Spinal cord (tissue), 10 donors: ENCODE results near the gene MYO6. TPM values are rescaled to one million over a fixed set of nuclear protein-coding genes. Genes with fewer than 3 reads are reported as not detected.

Experiments used
- DNase-seq, 6 donors: peaks; one replicate each; pipeline versions ENCODE4 v3.0.0 to v3.0.0-alpha.2; 2013 to 2015; ENCODE audit warnings: low spot score in 6 of 6, low read depth in 4 of 6
- H3K27ac ChIP-seq: one replicate; pipeline ENCODE4 v1.5.1; 2013; ENCODE audit warnings: low read depth, low read length, control low read depth
- H3K27me3 ChIP-seq: one replicate; pipeline ENCODE4 v1.6.1; 2013; ENCODE audit warnings: low read length; ENCODE audit not compliant: control insufficient read depth, insufficient read depth
- H3K36me3 ChIP-seq: one replicate; pipeline ENCODE4 v1.6.1; 2013; ENCODE audit warnings: low read length; ENCODE audit not compliant: control insufficient read depth, insufficient read depth
- H3K4me1 ChIP-seq: one replicate; pipeline ENCODE4 v1.6.1; 2013; ENCODE audit warnings: low read length; ENCODE audit not compliant: control insufficient read depth, insufficient read depth
- H3K4me3 ChIP-seq: one replicate; pipeline ENCODE4 v1.5.1; 2013; ENCODE audit warnings: low read depth, low read length, control low read depth
- H3K9me3 ChIP-seq: one replicate; pipeline ENCODE4 v1.6.1; 2013; ENCODE audit warnings: low read length; ENCODE audit not compliant: control insufficient read depth, insufficient read depth
- WGBS: methylation state at CpG from one replicate; pipeline ENCODE4 v1.1.5; 2013; ENCODE audit warnings: missing lambda C conversion rate; ENCODE audit not compliant: insufficient coverage; 5-methylcytosine and 5-hydroxymethylcytosine counted together
- polyA plus RNA-seq, 2 donors: library from polyadenylated mRNA; unstranded; fragments of 120-200 nt; gene quantifications; one replicate each; pipeline ENCODE4 v1.2.1, GENCODE V29; 2013; ENCODE audit not compliant: insufficient read length in 2 of 2
- total RNA-seq, 2 donors: library from RNA; depleted of rRNA in 1 of 2; stranded (reverse); fragments of 120-200 nt in 1 of 2; fragments of >200 nt in 1 of 2; gene quantifications; one replicate each; pipeline versions ENCODE4 v1.2.3 to v1.2.4, GENCODE V29; 2013 to 2014
- donor health status: healthy.

Gene MYO6
- total and polyA plus RNA-seq, 4 donors: 25.5 to 38.5 (median 29.8) TPM

- WGBS: 80% methylated on average over 8 of the region's 8 CpGs
- Histone ChIP-seq H3K9me3 (no peaks in the 10 kb centered on the region), H3K27me3 (no peaks in the 10 kb centered on the region), H3K4me3 (no peak overlapping the region), H3K27ac (no peak overlapping the region), H3K4me1 (peaks cover 7% of the 10 kb centered on the region), H3K36me3 (peaks cover 3% of the 10 kb centered on the region)
- DNase-seq: no peak
These were observed 64.6 kb downstream of the MYO6 start for GRCh38 chr6:75813476-75814250.

- Histone ChIP-seq H3K36me3 (peaks cover 3% of the 10 kb centered on the region), H3K27me3 (no peaks in the 10 kb centered on the region), H3K27ac (no peak overlapping the region), H3K4me1 (peaks cover 7% of the 10 kb centered on the region), H3K9me3 (no peaks in the 10 kb centered on the region), H3K4me3 (no peak overlapping the region)
- DNase-seq: no peak
- no CpG with 5 or more reads among the region's 1 CpG for WGBS
These were observed 66.7 kb downstream of the MYO6 start for GRCh38 chr6:75815756-75816155.

GRCh38 chr6:75818098-75818855, 69.2 kb downstream of the MYO6 start:
- Histone ChIP-seq H3K27me3 (no peaks in the 10 kb centered on the region), H3K4me1 (peaks cover 6% of the 10 kb centered on the region), H3K27ac (no peak overlapping the region), H3K9me3 (no peaks in the 10 kb centered on the region), H3K36me3 (peaks cover under 1% of the 10 kb centered on the region), H3K4me3 (no peak overlapping the region)
- no peak for DNase-seq
- no CpG with 5 or more reads among the region's 1 CpG for WGBS

- Histone ChIP-seq H3K27me3 (no peaks in the 10 kb centered on the region), H3K4me3 (no peak overlapping the region), H3K4me1 (no peaks in the 10 kb centered on the region), H3K9me3 (no peaks in the 10 kb centered on the region), H3K27ac (no peak overlapping the region), H3K36me3 (no peaks in the 10 kb centered on the region)
- 100% methylated on average over 3 of the region's 5 CpGs for WGBS
- no peak for DNase-seq
These were observed 70.9 kb downstream of the MYO6 start for GRCh38 chr6:75819776-75820487.

GRCh38 chr6:75824160-75824559, 75.1 kb downstream of the MYO6 start:
- Histone ChIP-seq H3K4me1 (no peaks in the 10 kb centered on the region), H3K27ac (no peak overlapping the region), H3K36me3 (no peaks in the 10 kb centered on the region), H3K4me3 (no peak overlapping the region), H3K9me3 (no peaks in the 10 kb centered on the region), H3K27me3 (no peaks in the 10 kb centered on the region)
- DNase-seq: peak in 2 of 6 donors; percentile 8 to 11

GRCh38 chr6:75827163-75827562, 78.1 kb downstream of the MYO6 start:
- Histone ChIP-seq H3K36me3 (no peaks in the 10 kb centered on the region), H3K9me3 (no peaks in the 10 kb centered on the region), H3K27ac (no peak overlapping the region), H3K27me3 (no peaks in the 10 kb centered on the region), H3K4me3 (no peak overlapping the region), H3K4me1 (no peaks in the 10 kb centered on the region)
- 100% methylated on average over 1 of the region's 1 CpG for WGBS
- no peak for DNase-seq

GRCh38 chr6:75830959-75831885, 82.2 kb downstream of the MYO6 start:
- Histone ChIP-seq H3K4me3 (no peak overlapping the region), H3K9me3 (no peaks in the 10 kb centered on the region), H3K27ac (no peak overlapping the region), H3K27me3 (no peaks in the 10 kb centered on the region), H3K36me3 (peaks cover 4% of the 10 kb centered on the region), H3K4me1 (no peaks in the 10 kb centered on the region)
- WGBS: 95% methylated on average over 7 of the region's 12 CpGs
- no peak for DNase-seq

- Histone ChIP-seq H3K27me3 (no peaks in the 10 kb centered on the region), H3K27ac (no peak overlapping the region), H3K9me3 (no peaks in the 10 kb centered on the region), H3K4me3 (no peak overlapping the region), H3K36me3 (peaks cover 6% of the 10 kb centered on the region), H3K4me1 (no peaks in the 10 kb centered on the region)
- DNase-seq: no peak
These were observed 85.4 kb downstream of the MYO6 start for GRCh38 chr6:75834447-75834846.

GRCh38 chr6:75842191-75842590, 93.2 kb downstream of the MYO6 start:
- Histone ChIP-seq H3K36me3 (peaks cover 5% of the 10 kb centered on the region), H3K27me3 (no peaks in the 10 kb centered on the region), H3K9me3 (no peaks in the 10 kb centered on the region), H3K4me1 (no peaks in the 10 kb centered on the region), H3K4me3 (no peak overlapping the region), H3K27ac (no peak overlapping the region)
- WGBS: no CpG with 5 or more reads among the region's 4 CpGs
- no peak for DNase-seq
